LNCaP clone FGC (cell line): Measurements from ENCODE around the gene NINJ1.
"Not testable (repeated sequence)": the region's sequence is repeated elsewhere in the genome, so short reads cannot be mapped to it uniquely, and the experiment has no call there.

Source experiments
- DNase-seq: peaks from one replicate; pipeline ENCODE4 v3.0.0-alpha.2; 2011; ENCODE audit warnings: low read depth
- H3K4me3 ChIP-seq: 2 replicates; pipeline ENCODE4 v1.5.1; 2011; ENCODE audit warnings: mild to moderate bottlenecking, low read depth, low read length, control low read depth
- TF ChIP-seq, protein P1 (sequence below): IDR thresholded peaks from 2 replicates; pipeline ENCODE4 v1.5.1; 2012; ENCODE audit warnings: mild to moderate bottlenecking; ENCODE audit not compliant: control insufficient read depth, insufficient read depth; ENCODE audit errors: extremely low read depth

The NINJ1 gene

DNA sequence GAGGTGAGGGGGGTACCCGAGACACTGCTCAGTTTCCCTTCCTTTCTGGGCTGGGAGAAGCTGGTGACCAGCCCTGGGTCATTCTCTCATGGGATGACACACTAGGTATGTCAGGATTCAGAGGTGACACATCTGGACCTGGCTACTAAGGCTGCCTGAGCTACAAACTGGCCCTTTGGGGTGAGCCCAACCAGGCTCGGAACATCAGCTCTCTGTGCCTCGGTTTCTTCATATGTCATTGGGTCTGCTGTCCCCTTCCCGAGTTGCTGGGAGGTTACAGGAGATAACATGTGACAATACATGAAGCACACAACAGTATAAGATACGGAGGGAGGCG is 26.3 kb downstream of the NINJ1 start:
- no peak for DNase-seq
- H3K4me3 ChIP-seq = no peak overlapping the region
- TF ChIP-seq, protein P1, sequence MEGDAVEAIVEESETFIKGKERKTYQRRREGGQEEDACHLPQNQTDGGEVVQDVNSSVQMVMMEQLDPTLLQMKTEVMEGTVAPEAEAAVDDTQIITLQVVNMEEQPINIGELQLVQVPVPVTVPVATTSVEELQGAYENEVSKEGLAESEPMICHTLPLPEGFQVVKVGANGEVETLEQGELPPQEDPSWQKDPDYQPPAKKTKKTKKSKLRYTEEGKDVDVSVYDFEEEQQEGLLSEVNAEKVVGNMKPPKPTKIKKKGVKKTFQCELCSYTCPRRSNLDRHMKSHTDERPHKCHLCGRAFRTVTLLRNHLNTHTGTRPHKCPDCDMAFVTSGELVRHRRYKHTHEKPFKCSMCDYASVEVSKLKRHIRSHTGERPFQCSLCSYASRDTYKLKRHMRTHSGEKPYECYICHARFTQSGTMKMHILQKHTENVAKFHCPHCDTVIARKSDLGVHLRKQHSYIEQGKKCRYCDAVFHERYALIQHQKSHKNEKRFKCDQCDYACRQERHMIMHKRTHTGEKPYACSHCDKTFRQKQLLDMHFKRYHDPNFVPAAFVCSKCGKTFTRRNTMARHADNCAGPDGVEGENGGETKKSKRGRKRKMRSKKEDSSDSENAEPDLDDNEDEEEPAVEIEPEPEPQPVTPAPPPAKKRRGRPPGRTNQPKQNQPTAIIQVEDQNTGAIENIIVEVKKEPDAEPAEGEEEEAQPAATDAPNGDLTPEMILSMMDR = no peak

DNA sequence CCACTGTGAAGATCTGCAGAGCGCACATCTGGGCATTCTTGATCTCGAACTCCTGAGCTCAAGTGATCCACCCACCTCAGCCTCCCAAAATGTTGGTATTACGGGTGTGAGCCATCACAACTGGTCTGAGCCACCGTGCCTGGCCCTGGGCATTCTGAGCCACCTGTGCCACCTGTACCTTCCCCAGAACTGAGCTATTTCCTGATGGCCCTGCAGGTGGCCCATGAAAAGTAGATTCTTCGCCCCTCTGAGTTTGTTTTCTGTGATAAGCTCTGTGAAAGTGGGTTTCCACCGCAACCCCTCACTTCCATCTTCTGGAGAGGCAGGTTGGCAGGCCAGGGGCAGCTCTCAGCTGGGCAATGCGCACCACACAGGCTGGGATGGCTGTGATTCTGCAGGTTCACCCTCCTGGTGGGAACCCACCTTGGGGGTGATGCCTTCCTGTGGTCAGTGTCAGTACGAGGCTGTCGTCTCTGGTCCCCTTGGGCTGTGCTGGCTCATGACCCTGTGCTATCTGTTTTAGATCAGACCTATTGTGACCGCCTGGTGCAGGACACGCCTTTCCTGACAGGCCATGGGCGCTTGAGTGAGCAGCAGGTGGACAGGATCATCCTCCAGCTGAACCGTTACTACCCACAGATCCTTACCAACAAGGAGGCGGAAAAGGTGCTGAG is 26.8 kb downstream of the NINJ1 start:
- no peak overlapping the region for H3K4me3 ChIP-seq
- DNase-seq = no peak
- TF ChIP-seq, protein P1 = no peak

DNA sequence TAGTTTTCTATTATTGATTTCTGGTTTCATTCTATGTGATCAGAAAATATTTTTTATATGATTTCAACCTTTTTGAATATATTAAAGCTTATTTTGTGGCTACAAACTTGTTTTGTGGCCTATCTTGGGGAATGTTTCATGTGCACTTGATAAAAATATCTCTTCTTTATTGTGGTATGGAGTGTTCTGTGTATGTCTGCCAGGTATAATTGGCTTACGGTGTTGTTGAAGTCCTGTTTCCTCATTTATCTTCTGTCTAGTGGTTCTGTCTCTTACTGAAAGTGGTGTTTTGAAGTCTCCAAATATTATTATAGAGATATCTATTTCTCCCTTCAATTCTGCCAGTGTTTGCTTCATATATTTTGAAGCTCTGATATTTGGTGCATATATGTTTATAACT is 28.4 kb downstream of the NINJ1 start:
- H3K4me3 ChIP-seq = no peak overlapping the region
- TF ChIP-seq, protein P1 = no peak
- no peak for DNase-seq

DNA sequence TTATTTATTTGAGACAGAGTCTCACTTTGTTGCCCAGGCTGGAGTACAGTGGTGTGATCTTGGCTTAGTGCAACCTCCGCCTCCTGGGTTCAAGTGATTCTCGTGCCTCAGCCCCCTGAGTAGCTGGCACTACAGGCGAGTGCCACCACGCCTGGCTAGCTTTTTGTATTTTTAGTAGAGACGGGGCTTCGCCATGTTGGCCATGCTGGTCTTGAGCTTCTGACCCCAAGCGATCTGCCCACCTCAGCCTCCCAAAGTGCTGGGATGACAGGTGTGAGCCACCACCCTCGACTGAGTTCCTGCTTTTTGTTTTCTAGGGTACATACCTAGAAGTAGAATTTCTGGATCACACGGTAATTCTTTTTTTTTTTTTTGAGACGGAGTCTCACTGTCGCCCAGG is 33.0 kb downstream of the NINJ1 start:
- not testable (repeated sequence) for DNase-seq, H3K4me3 ChIP-seq

DNA sequence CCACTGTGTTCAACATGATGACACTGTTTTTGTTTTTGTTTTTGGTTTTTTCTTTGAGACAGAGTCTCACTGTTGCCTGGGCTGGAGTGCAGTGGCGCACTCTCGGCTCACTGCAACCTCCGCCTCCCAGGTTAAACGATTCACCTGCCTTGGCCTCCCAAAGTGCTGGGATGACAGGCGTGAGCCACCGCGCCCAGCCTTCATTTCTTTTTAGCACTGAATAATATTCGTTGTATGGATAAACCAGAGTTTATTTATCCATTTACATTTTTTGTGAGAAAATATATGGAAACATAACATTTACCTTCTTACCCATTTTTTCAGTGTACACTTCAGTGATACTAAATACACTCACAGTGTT is 33.8 kb downstream of the NINJ1 start:
- H3K4me3 ChIP-seq = no peak overlapping the region
- DNase-seq = no peak
- TF ChIP-seq, protein P1 = no peak

DNA sequence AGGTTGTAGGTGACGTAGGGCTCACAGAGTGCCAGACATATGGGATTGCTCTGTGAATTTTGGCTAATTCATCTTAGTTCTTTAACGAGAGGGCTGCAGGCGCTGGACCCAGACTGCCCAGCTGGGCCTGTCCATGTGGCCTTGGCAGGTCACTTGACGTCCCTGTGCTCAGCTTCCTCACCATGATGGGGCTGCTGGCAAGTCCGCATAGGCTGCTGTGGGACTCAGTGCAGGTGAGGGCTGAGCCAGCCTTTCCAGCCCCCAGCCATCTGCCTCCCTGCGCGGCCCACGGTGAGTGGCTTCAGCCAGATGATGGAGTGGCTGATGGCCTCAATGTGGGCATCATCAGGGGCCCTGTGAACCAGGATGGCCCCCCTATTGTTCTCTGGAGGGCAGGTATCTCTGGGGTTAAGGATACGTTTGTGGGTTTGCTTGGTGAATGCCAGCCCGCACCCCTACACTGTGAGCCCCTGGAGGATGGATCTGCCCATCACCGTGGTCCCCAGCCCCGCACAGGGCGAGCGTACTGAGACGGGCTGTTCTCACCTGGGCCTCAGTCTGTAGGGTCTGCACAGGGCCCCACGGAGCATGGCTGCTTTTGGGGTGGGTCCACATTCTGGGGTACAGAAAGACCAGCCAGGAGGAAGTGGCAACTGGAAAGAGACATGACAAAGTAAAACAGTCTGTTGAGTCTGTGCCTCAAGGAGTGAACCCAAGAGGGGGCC is 34.3 kb downstream of the NINJ1 start:
- DNase-seq = no peak
- no peak overlapping the region for H3K4me3 ChIP-seq
- TF ChIP-seq, protein P1 = no peak

DNA sequence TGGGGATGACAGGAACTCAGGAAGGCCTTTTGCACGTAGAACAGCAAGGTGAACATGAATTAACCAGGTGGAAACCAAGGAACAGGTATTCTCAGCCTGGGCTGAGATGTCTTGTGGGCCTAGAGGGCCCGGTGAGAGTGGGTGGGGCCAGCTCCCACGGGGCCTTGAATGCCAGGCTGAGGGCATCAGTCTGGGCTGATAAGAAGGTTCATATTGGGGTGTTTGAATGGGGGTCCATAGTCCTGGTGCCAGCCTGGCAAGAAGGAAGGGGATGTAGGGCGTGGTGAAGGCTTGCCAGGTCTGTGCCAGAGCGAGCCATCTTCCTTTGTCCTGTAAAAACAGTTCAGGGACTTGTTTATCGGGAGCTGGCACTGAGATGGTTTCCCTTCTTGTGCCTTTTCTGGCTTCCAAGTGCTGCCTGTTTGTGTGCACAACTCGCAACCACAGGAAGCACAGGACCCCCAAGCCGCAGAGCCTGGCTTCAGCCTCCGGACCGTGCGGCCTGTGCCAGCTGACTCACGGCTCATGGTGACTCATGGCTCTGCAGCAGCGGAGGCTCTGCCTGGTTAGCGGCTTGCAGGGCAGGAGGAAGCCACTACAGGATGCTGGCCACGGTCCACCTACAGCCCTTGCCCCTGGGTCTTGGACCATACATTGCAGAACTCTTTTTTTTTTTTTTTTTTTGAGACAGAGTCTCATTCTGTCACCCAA is 35.7 kb downstream of the NINJ1 start:
- no peak overlapping the region for H3K4me3 ChIP-seq
- DNase-seq = no peak
- TF ChIP-seq, protein P1 = no peak
